ENCODE results near the gene SMOC2. TPM values are rescaled to one million over a fixed set of nuclear protein-coding genes. Genes with fewer than 3 reads are reported as not detected.

SMOC2 gene
- total RNA-seq, 1 experiment from 2014 or later: 0.42 TPM

GRCh38 chr6:168441434-168442391 lies 729 bp downstream of the SMOC2 start:
- Histone ChIP-seq H3K4me1 (ENCODE audit: control insufficient read depth in 1 of 2, insufficient read depth in 2 of 2, low read length in 2 of 2) (no peaks in the 10 kb centered on the region), H3K9me2 (ENCODE audit: insufficient read depth) (no peaks in the 10 kb centered on the region), H3K9me3 (ENCODE audit: control insufficient read depth in 1 of 2, insufficient read depth in 1 of 2, low read depth in 1 of 2, low read length in 2 of 2) (no peaks in the 10 kb centered on the region), H3K36me3 (ENCODE audit: control insufficient read depth in 1 of 2, insufficient read depth in 2 of 2, low read length in 2 of 2) (no peaks in the 10 kb centered on the region), H3K4me2 (ENCODE audit: low read length) (no peak overlapping the region), H3K4me3 (replicated peaks in 1 of 2; ENCODE audit: low read depth in 1 of 2, low read length in 2 of 2) (no peak overlapping the region), H3K27me3 (ENCODE audit: insufficient read depth, low read length) (peaks cover 21% of the 10 kb centered on the region; the same call in 1 of the 2 replicates), H3K9ac (ENCODE audit: low read length) (no peak overlapping the region), H3K79me2 (ENCODE audit: insufficient read depth, low read length) (no peaks in the 10 kb centered on the region), H2AFZ (ENCODE audit: low read depth, low read length, poor library complexity, severe bottlenecking) (no peak overlapping the region), H3K27ac (ENCODE audit: low read depth, low read length) (no peak overlapping the region), H4K20me1 (ENCODE audit: insufficient read depth) (no peaks in the 10 kb centered on the region)
- TF ChIP-seq ZNF274 (IDR thresholded peaks at IDR 0.05; ENCODE audit: low read depth, low read length) (no peak), MAX (IDR thresholded peaks at IDR 0.05) (no peak), EGR1 (IDR thresholded peaks at IDR 0.05; ENCODE audit: low read depth) (no peak), EZH2phosphoT487 (IDR thresholded peaks at IDR 0.05; ENCODE audit: borderline replicate concordance) (no peak), CBX3 (IDR thresholded peaks at IDR 0.05; ENCODE audit: low read depth) (no peak), SRF (IDR thresholded peaks at IDR 0.05; ENCODE audit: low read depth) (no peak), EZH2 (IDR thresholded peaks at IDR 0.05) (no peak), ELF1 (IDR thresholded peaks at IDR 0.05; ENCODE audit: borderline replicate concordance, low read depth) (no peak), TCF7L2 (IDR thresholded peaks at IDR 0.05; ENCODE audit: borderline replicate concordance, extremely low read depth, insufficient read depth, insufficient read length) (no peak), CTCF (IDR thresholded peaks at IDR 0.05 in 2 of 3, conservative IDR thresholded peaks at IDR 0.05 in 1 of 3; ENCODE audit: borderline replicate concordance in 1 of 3, insufficient read depth in 1 of 3, low read depth in 2 of 3, low read length in 2 of 3) (no peak), ZBTB33 (IDR thresholded peaks at IDR 0.05; ENCODE audit: extremely low read depth, insufficient replicate concordance, low read length) (no peak), ZFX (IDR thresholded peaks at IDR 0.05) (no peak), SIN3A (IDR thresholded peaks at IDR 0.05; ENCODE audit: low read depth) (no peak), SP1 (IDR thresholded peaks at IDR 0.05; ENCODE audit: low read depth) (no peak), CEBPB (IDR thresholded peaks at IDR 0.05; ENCODE audit: low read depth) (no peak), POLR2AphosphoS5 (IDR thresholded peaks at IDR 0.05; ENCODE audit: low read depth, low read length) (no peak), YY1 (IDR thresholded peaks at IDR 0.05; ENCODE audit: extremely low read depth, insufficient replicate concordance, low read depth, low read length) (no peak)
- CTCF ChIA-PET: no interaction called here
- intact Hi-C loops (cut with micrococcal nuclease): no loop called here
- DNase-seq (ENCODE audit: low read depth, low spot score): no peak
- no peak for ATAC-seq
- POLR2A ChIA-PET: no interaction called here
- no TSS peak for BruUV-seq (replicated peaks)
- RAD21 ChIA-PET (ENCODE audit: low non-redundant PET in 1 of 2, low total read pairs in 2 of 2, uncharacterized antibody in 2 of 2, unreplicated experiment in 2 of 2): no interaction called here
